IMR-90 (cell line): Measurements from ENCODE around the gene PLCD1. TPM values are rescaled to one million over a fixed set of nuclear protein-coding genes. Genes with fewer than 3 reads are reported as not detected.

Experiments used
- ATAC-seq: fragments of 200-7000 bp; cut with Tn5 transposase; 2 replicates; pipeline ENCODE4 v1.9.1; 2020; ENCODE audit warnings: low read depth, mild to moderate bottlenecking, moderate library complexity
- BruUV-seq: library from RNA; stranded (reverse); fragments of 400-500 nt; replicated peaks from 2 replicates; lab custom pipeline; 2021; lab: Mats Ljungman, UMichigan
- CTCF ChIA-PET: fragments of 300-600 bp; formaldehyde crosslinking; extraction: SDS; loops from one replicate; lab custom pipeline; 2021; ENCODE audit warnings: antibody characterized with exemption; lab: Yijun Ruan, JAX
- POLR2A ChIA-PET: fragments of 300-600 bp; sonication (Branson Sonifier 250); formaldehyde crosslinking; loops from one replicate; lab custom pipeline; 2022; ENCODE audit warnings: antibody characterized with exemption; ENCODE audit not compliant: unreplicated experiment; lab: Charles Lee
- DNase-seq: peaks from one replicate; pipeline ENCODE4 v3.0.0; 2013
- H2AFZ ChIP-seq: replicated peaks from 2 replicates; pipeline ENCODE3; 2013; ENCODE audit warnings: low read length, mild to moderate bottlenecking; ENCODE audit not compliant: poor library complexity
- H2AK5ac ChIP-seq: 2 replicates; pipeline ENCODE4 v1.6.1; 2013; ENCODE audit warnings: low read depth, low read length, inconsistent platforms
- H2AK9ac ChIP-seq: replicated peaks from 2 replicates; pipeline ENCODE3; 2013; ENCODE audit warnings: mild to moderate bottlenecking, low read depth, low read length, moderate library complexity; ENCODE audit not compliant: poor library complexity
- H2BK120ac ChIP-seq: 2 replicates; pipeline ENCODE4 v1.6.1; 2013; ENCODE audit warnings: low read depth, low read length, inconsistent platforms
- H2BK15ac ChIP-seq: 3 replicates; pipeline ENCODE4 v1.6.1; 2013; ENCODE audit warnings: low read depth, low read length, inconsistent platforms
- H2BK20ac ChIP-seq: 2 replicates; pipeline ENCODE4 v1.6.1; 2013; ENCODE audit warnings: low read depth, mild to moderate bottlenecking, inconsistent platforms, low read length, moderate library complexity
- H2BK5ac ChIP-seq: 2 replicates; pipeline ENCODE4 v1.6.1; 2013; ENCODE audit warnings: mild to moderate bottlenecking, low read depth, low read length, inconsistent platforms; ENCODE audit not compliant: poor library complexity, severe bottlenecking
- H3K14ac ChIP-seq: replicated peaks from 2 replicates; pipeline ENCODE4 v1.6.1; 2013; ENCODE audit warnings: low read depth, low read length, inconsistent platforms
- H3K18ac ChIP-seq: 2 replicates; pipeline ENCODE4 v1.6.1; 2013; ENCODE audit warnings: low read depth, low read length, control low read depth
- H3K23ac ChIP-seq: 2 replicates; pipeline ENCODE4 v1.6.1; 2013; ENCODE audit warnings: low read depth, low read length, inconsistent platforms
- H3K27ac ChIP-seq: 2 replicates; pipeline ENCODE4 v1.5.1; 2013; ENCODE audit warnings: mild to moderate bottlenecking, control low read depth, low read length; ENCODE audit not compliant: insufficient read depth
- H3K27me3 ChIP-seq: 2 replicates; pipeline ENCODE4 v1.6.1; 2013; ENCODE audit warnings: low read length; ENCODE audit not compliant: control insufficient read depth, insufficient read depth
- H3K36me3 ChIP-seq: 2 replicates; pipeline ENCODE4 v1.6.1; 2013; ENCODE audit warnings: low read length, mixed read lengths; ENCODE audit not compliant: control insufficient read depth, insufficient read depth
- H3K4ac ChIP-seq: 2 replicates; pipeline ENCODE4 v1.6.1; 2013; ENCODE audit warnings: low read depth, low read length, inconsistent platforms
- H3K4me1 ChIP-seq: 2 replicates; pipeline ENCODE4 v1.6.1; 2013; ENCODE audit warnings: low read length, mixed read lengths; ENCODE audit not compliant: control insufficient read depth, insufficient read depth
- H3K4me2 ChIP-seq: 2 replicates; pipeline ENCODE4 v1.6.1; 2013; ENCODE audit warnings: low read depth, mild to moderate bottlenecking, control low read depth, low read length, moderate library complexity
- H3K4me3 ChIP-seq: 2 replicates; pipeline ENCODE4 v1.5.1; 2013; ENCODE audit warnings: low read depth, mild to moderate bottlenecking, control low read depth, low read length, moderate library complexity; ENCODE audit not compliant: insufficient read depth
- H3K56ac ChIP-seq: 2 replicates; pipeline ENCODE4 v1.6.1; 2013; ENCODE audit warnings: low read length, inconsistent platforms; ENCODE audit not compliant: insufficient read depth; ENCODE audit errors: extremely low read depth
- H3K79me1 ChIP-seq, 2 experiments: 2 replicates each; pipeline ENCODE4 v1.6.1; 2013; ENCODE audit warnings: low read length in 2 of 2, inconsistent platforms in 1 of 2, low read depth in 1 of 2
- H3K9ac ChIP-seq: 2 replicates; pipeline ENCODE4 v1.6.1; 2013; ENCODE audit warnings: low read depth, low read length, control low read depth
- H3K9me1 ChIP-seq: 2 replicates; pipeline ENCODE4 v1.6.1; 2013; ENCODE audit warnings: low read length, inconsistent platforms; ENCODE audit not compliant: insufficient read depth
- H3K9me3 ChIP-seq: 2 replicates; pipeline ENCODE4 v1.6.1; 2013; ENCODE audit warnings: low read length; ENCODE audit not compliant: control insufficient read depth, insufficient read depth
- H4K20me1 ChIP-seq: 2 replicates; pipeline ENCODE4 v1.6.1; 2013; ENCODE audit warnings: low read length, inconsistent platforms; ENCODE audit not compliant: insufficient read depth
- H4K5ac ChIP-seq: 2 replicates; pipeline ENCODE4 v1.6.1; 2013; ENCODE audit warnings: mild to moderate bottlenecking, low read depth, low read length, control low read depth
- H4K8ac ChIP-seq, 2 experiments: 2 replicates each; pipeline ENCODE4 v1.6.1; 2013; ENCODE audit warnings: low read depth in 2 of 2, low read length in 2 of 2, control low read depth in 1 of 2, inconsistent platforms in 1 of 2
- H4K91ac ChIP-seq: 2 replicates; pipeline ENCODE4 v1.6.1; 2013; ENCODE audit warnings: low read depth, low read length, inconsistent platforms; ENCODE audit not compliant: insufficient read depth
- BHLHE40 ChIP-seq: fragments of 150-350 bp; IDR thresholded peaks from 2 replicates; pipeline ENCODE4 v1.6.1; 2016; ENCODE audit warnings: mild to moderate bottlenecking, low read depth, low read length
- CEBPB ChIP-seq: IDR thresholded peaks from 2 replicates; pipeline ENCODE4 v1.6.1; 2012; ENCODE audit warnings: low read depth, low read length, improper control_type of control experiment
- CHD1 ChIP-seq: IDR thresholded peaks from 2 replicates; pipeline ENCODE4 v1.6.1; 2012; ENCODE audit warnings: low read depth, low read length, improper control_type of control experiment
- FOS ChIP-seq: fragments of 150-350 bp; IDR thresholded peaks from 2 replicates; pipeline ENCODE4 v1.6.1; 2016; ENCODE audit warnings: low read depth, low read length
- MAFK ChIP-seq: IDR thresholded peaks from 2 replicates; pipeline ENCODE4 v1.6.1; 2012; ENCODE audit warnings: low read depth, low read length, improper control_type of control experiment
- MAZ ChIP-seq: IDR thresholded peaks from 2 replicates; pipeline ENCODE4 v1.6.1; 2012; ENCODE audit warnings: low read depth, mild to moderate bottlenecking, low read length, improper control_type of control experiment, moderate library complexity, borderline replicate concordance
- MXI1 ChIP-seq: IDR thresholded peaks from 2 replicates; pipeline ENCODE4 v1.6.1; 2012; ENCODE audit warnings: low read depth, mild to moderate bottlenecking, low read length, moderate library complexity, borderline replicate concordance
- NFE2L2 ChIP-seq: fragments of 150-350 bp; IDR thresholded peaks from 2 replicates; pipeline ENCODE4 v1.6.1; 2016; ENCODE audit warnings: low read depth, mild to moderate bottlenecking, low read length
- POLR2A ChIP-seq: IDR thresholded peaks from 2 replicates; pipeline ENCODE4 v1.6.1; 2012; ENCODE audit warnings: mild to moderate bottlenecking, low read depth, low read length
- RAD21 ChIP-seq: IDR thresholded peaks from 2 replicates; pipeline ENCODE4 v1.6.1; 2012; ENCODE audit warnings: low read length, improper control_type of control experiment
- RCOR1 ChIP-seq: IDR thresholded peaks from 2 replicates; pipeline ENCODE4 v1.6.1; 2012; ENCODE audit warnings: mild to moderate bottlenecking, low read length, improper control_type of control experiment; ENCODE audit not compliant: insufficient replicate concordance
- RFX5 ChIP-seq: IDR thresholded peaks from 2 replicates; pipeline ENCODE4 v1.8.0; 2012; ENCODE audit warnings: low read depth, mild to moderate bottlenecking, low read length, moderate library complexity
- SMC3 ChIP-seq: fragments of 150-350 bp; IDR thresholded peaks from 2 replicates; pipeline ENCODE4 v1.6.1; 2016; ENCODE audit warnings: low read depth, mild to moderate bottlenecking, antibody characterized with exemption, low read length, moderate library complexity
- WGBS, 2 experiments: methylation state at CpG; one replicate each; pipeline versions ENCODE4 v1.1.5 to v1.1.7; 2013; ENCODE audit warnings: missing lambda C conversion rate in 2 of 2; ENCODE audit not compliant: insufficient read length in 1 of 2; ENCODE audit errors: extremely low coverage in 2 of 2; 5-methylcytosine and 5-hydroxymethylcytosine counted together
- dilution Hi-C: fragments of 300-500 bp; cut with HindIII; formaldehyde crosslinking; loops from one replicate; pipeline ENCODE4 v1.14.3; 2018; ENCODE audit warnings: low sequenced_read_pairs; ENCODE audit not compliant: unreplicated experiment
- in situ Hi-C: fragments of 300-500 bp; cut with MboI; formaldehyde crosslinking; loops from 3 replicates; pipeline ENCODE4 v1.14.3; 2019; ENCODE audit warnings: low sequenced_read_pairs, inconsistent platforms, mixed read lengths
- intact Hi-C: fragments of 100-400 bp; cut with micrococcal nuclease; formaldehyde crosslinking; loops from 2 replicates; pipeline ENCODE4 v1.10.0; 2022
- polyA plus RNA-seq, 3 experiments: library from polyadenylated mRNA; depleted of rRNA; stranded (reverse); fragments of >200 nt; gene quantifications; 2 replicates each; pipeline ENCODE4 v1.2.3, GENCODE V29; 2012; ENCODE audit warnings: low replicate concordance in 1 of 3
- total RNA-seq: library from RNA; depleted of rRNA; stranded (reverse); fragments of >200 nt; gene quantifications from 2 replicates; pipeline ENCODE4 v1.2.3, GENCODE V29; 2012
- TF ChIP-seq, protein P1 (sequence below): conservative IDR thresholded peaks from 2 replicates; pipeline ENCODE4 v1.5.1; 2012; ENCODE audit warnings: mild to moderate bottlenecking, low read depth, low read length, improper control_type of control experiment
- TF ChIP-seq, protein P2 (sequence below): fragments of 150-350 bp; IDR thresholded peaks from 2 replicates; pipeline ENCODE4 v1.6.1; 2016; ENCODE audit warnings: low read depth, mild to moderate bottlenecking, low read length, moderate library complexity, borderline replicate concordance
- TF ChIP-seq, protein P3 (sequence below): fragments of 150-350 bp; IDR thresholded peaks from 2 replicates; pipeline ENCODE4 v1.6.1; 2017; ENCODE audit warnings: mild to moderate bottlenecking, antibody characterized with exemption, low read length, low read depth

The PLCD1 gene
- total and polyA plus RNA-seq, 2 of the 4 experiments (the other 2 are of a cell fraction): 14.9 to 16.3 TPM

DNA sequence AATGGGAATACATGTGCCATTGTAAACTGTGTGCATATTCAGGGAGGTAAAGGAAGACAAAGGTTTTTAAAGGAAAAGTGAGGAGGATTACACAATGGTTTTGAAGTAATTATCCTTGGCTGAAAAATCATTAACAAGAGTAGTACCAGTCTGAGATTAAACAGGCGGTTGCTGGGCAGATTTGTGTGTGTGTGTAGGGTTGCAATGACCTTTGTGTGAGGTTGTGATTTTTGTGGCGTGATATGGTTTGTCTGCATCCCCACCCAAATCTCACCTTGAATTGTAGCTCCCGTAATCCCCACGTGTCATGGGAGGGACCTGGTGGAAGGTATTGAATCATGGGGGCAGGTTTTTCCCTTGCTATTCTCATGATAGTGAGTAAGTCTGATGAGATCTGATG is 16.6 kb upstream of the PLCD1 start:
- Histone ChIP-seq H2AK5ac (no peak overlapping the region), H3K9ac (no peak overlapping the region), H4K91ac (no peak overlapping the region), H4K5ac (no peak overlapping the region), H3K23ac (no peak overlapping the region), H2BK120ac (no peak overlapping the region), H3K4me1 (no peaks in the 10 kb centered on the region), H3K4me3 (no peak overlapping the region), H3K18ac (no peak overlapping the region), H4K8ac (no peak overlapping the region), H3K9me1 (no peaks in the 10 kb centered on the region), H3K4ac (no peak overlapping the region), H3K4me2 (no peak overlapping the region), H2BK15ac (no peak overlapping the region), H3K36me3 (no peaks in the 10 kb centered on the region), H3K27ac (no peak overlapping the region), H2AFZ (no peak overlapping the region), H3K9me3 (no peaks in the 10 kb centered on the region), H2BK5ac (no peak overlapping the region), H4K20me1 (no peaks in the 10 kb centered on the region), H3K56ac (no peak overlapping the region), H2AK9ac (no peak overlapping the region), H3K27me3 (peaks cover 13% of the 10 kb centered on the region), H2BK20ac (no peak overlapping the region), H3K79me1 (no peaks in the 10 kb centered on the region), H3K14ac (no peak overlapping the region)
- DNase-seq: no peak
- CTCF ChIA-PET: no interaction called here
- no peak for TF ChIP-seq MAZ
- no peak for TF ChIP-seq NFE2L2
- TF ChIP-seq RFX5: no peak
- no peak for TF ChIP-seq CHD1
- no peak for TF ChIP-seq RCOR1
- TF ChIP-seq FOS: no peak
- TF ChIP-seq BHLHE40: no peak
- TF ChIP-seq, protein P1, sequence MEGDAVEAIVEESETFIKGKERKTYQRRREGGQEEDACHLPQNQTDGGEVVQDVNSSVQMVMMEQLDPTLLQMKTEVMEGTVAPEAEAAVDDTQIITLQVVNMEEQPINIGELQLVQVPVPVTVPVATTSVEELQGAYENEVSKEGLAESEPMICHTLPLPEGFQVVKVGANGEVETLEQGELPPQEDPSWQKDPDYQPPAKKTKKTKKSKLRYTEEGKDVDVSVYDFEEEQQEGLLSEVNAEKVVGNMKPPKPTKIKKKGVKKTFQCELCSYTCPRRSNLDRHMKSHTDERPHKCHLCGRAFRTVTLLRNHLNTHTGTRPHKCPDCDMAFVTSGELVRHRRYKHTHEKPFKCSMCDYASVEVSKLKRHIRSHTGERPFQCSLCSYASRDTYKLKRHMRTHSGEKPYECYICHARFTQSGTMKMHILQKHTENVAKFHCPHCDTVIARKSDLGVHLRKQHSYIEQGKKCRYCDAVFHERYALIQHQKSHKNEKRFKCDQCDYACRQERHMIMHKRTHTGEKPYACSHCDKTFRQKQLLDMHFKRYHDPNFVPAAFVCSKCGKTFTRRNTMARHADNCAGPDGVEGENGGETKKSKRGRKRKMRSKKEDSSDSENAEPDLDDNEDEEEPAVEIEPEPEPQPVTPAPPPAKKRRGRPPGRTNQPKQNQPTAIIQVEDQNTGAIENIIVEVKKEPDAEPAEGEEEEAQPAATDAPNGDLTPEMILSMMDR: no peak
- TF ChIP-seq RAD21: no peak
- TF ChIP-seq POLR2A: no peak
- no peak for TF ChIP-seq MAFK
- no peak for TF ChIP-seq SMC3
- TF ChIP-seq, protein P2, sequence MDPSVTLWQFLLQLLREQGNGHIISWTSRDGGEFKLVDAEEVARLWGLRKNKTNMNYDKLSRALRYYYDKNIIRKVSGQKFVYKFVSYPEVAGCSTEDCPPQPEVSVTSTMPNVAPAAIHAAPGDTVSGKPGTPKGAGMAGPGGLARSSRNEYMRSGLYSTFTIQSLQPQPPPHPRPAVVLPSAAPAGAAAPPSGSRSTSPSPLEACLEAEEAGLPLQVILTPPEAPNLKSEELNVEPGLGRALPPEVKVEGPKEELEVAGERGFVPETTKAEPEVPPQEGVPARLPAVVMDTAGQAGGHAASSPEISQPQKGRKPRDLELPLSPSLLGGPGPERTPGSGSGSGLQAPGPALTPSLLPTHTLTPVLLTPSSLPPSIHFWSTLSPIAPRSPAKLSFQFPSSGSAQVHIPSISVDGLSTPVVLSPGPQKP: no peak
- TF ChIP-seq CEBPB: no peak
- TF ChIP-seq MXI1: no peak
- TF ChIP-seq, protein P3, sequence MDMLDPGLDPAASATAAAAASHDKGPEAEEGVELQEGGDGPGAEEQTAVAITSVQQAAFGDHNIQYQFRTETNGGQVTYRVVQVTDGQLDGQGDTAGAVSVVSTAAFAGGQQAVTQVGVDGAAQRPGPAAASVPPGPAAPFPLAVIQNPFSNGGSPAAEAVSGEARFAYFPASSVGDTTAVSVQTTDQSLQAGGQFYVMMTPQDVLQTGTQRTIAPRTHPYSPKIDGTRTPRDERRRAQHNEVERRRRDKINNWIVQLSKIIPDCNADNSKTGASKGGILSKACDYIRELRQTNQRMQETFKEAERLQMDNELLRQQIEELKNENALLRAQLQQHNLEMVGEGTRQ: no peak
- in situ Hi-C loops: no loop called here
- no peak for ATAC-seq
- POLR2A ChIA-PET: no interaction called here
- BruUV-seq: no TSS peak
- WGBS, 2 experiments: no CpG with 5 or more reads among the region's 4 CpGs
- dilution Hi-C loops: no loop called here
- intact Hi-C loops: no loop called here
